Neural cell (in vitro differentiated cells): ENCODE measurements around the gene GPX3. TPM values are rescaled to one million over a fixed set of nuclear protein-coding genes. Genes with fewer than 3 reads are reported as not detected.

ENCODE experiments used
- H2AFZ ChIP-seq: fragments of 200-600, 300-800 bp; sonication (generic), shearing (Covaris generic); 2 replicates; pipeline ENCODE4 v1.6.0; 2014; ENCODE audit warnings: low read depth, mild to moderate bottlenecking, antibody characterized with exemption, low read length, moderate library complexity
- H3F3A ChIP-seq: fragments of 200-600 bp; shearing (Covaris generic); 2 replicates; pipeline ENCODE4 v1.6.1; 2016; ENCODE audit warnings: mild to moderate bottlenecking, moderate library complexity, mixed read lengths, antibody characterized with exemption, low read length; ENCODE audit not compliant: insufficient read depth, poor library complexity, severe bottlenecking
- H3K27ac ChIP-seq: fragments of 200-600, 300-800 bp; sonication (generic), shearing (Covaris generic); 2 replicates; pipeline ENCODE4 v1.5.1; 2014; ENCODE audit warnings: mild to moderate bottlenecking, low read length, moderate library complexity
- H3K27me3 ChIP-seq: fragments of 300-800, 200-600 bp; sonication (generic), shearing (Covaris generic); 2 replicates; pipeline ENCODE4 v1.6.0; 2014; ENCODE audit warnings: mild to moderate bottlenecking, low read depth, low read length, moderate library complexity; ENCODE audit not compliant: insufficient read depth
- H3K36me3 ChIP-seq: fragments of 300-800, 200-600 bp; sonication (generic), shearing (Covaris generic); 2 replicates; pipeline ENCODE4 v1.5.1; 2014; ENCODE audit warnings: mild to moderate bottlenecking, antibody characterized with exemption, low read length, moderate library complexity; ENCODE audit not compliant: insufficient read depth
- H3K4me2 ChIP-seq: fragments of 300-800, 200-600 bp; sonication (generic), shearing (Covaris generic); 2 replicates; pipeline ENCODE4 v1.6.0; 2014; ENCODE audit warnings: mild to moderate bottlenecking, low read length
- H3K4me3 ChIP-seq: fragments of 300-800, 200-600 bp; sonication (generic), shearing (Covaris generic); 2 replicates; pipeline ENCODE4 v1.5.1; 2014; ENCODE audit warnings: mild to moderate bottlenecking, low read length, moderate library complexity
- H3K79me2 ChIP-seq: fragments of 200-600 bp; shearing (Covaris generic); replicated peaks from 2 replicates; pipeline ENCODE4 v1.6.0; 2014; ENCODE audit warnings: mild to moderate bottlenecking, low read length, moderate library complexity; ENCODE audit not compliant: insufficient read depth
- H3K9ac ChIP-seq: fragments of 300-800, 200-600 bp; sonication (generic), shearing (Covaris generic); 2 replicates; pipeline ENCODE4 v1.6.1; 2016; ENCODE audit warnings: mild to moderate bottlenecking, low read length, mixed read lengths
- H3K9me2 ChIP-seq: fragments of 200-600 bp; shearing (Covaris generic); 2 replicates; pipeline ENCODE4 v1.6.1; 2016; ENCODE audit warnings: mild to moderate bottlenecking, low read length, mixed read lengths; ENCODE audit not compliant: insufficient read depth
- H3K9me3 ChIP-seq: fragments of 200-600, 300-800 bp; sonication (generic), shearing (Covaris generic); 2 replicates; pipeline ENCODE4 v1.6.1; 2016; ENCODE audit warnings: mild to moderate bottlenecking, mixed run types, low read length, moderate library complexity, mixed read lengths
- H4K20me1 ChIP-seq: fragments of 200-600 bp; shearing (Covaris generic); 2 replicates; pipeline ENCODE4 v1.6.1; 2016; ENCODE audit warnings: mild to moderate bottlenecking, mixed run types; ENCODE audit not compliant: insufficient read depth
- EP300 ChIP-seq: fragments of 450-650 bp; conservative IDR thresholded peaks from 2 replicates; pipeline ENCODE4 v1.6.1; 2014; ENCODE audit warnings: antibody characterized with exemption, mild to moderate bottlenecking, moderate library complexity; ENCODE audit not compliant: poor library complexity, severe bottlenecking
- EZH2 ChIP-seq: fragments of 200-600, 300-800 bp; shearing (Covaris generic), sonication (generic); IDR thresholded peaks from 2 replicates; pipeline ENCODE4 v1.6.1; 2014; ENCODE audit warnings: antibody characterized with exemption, low read length, borderline replicate concordance, mild to moderate bottlenecking; ENCODE audit not compliant: insufficient read depth, poor library complexity, severe bottlenecking
- MXI1 ChIP-seq: fragments of 450-650 bp; conservative IDR thresholded peaks from 2 replicates; pipeline ENCODE4 v1.6.1; 2014; ENCODE audit warnings: antibody characterized with exemption, mild to moderate bottlenecking; ENCODE audit not compliant: poor library complexity, severe bottlenecking
- POLR2AphosphoS5 ChIP-seq: IDR thresholded peaks from 2 replicates; pipeline ENCODE4 v1.6.1; 2012
- RAD21 ChIP-seq: fragments of 450-650 bp; conservative IDR thresholded peaks from 2 replicates; pipeline ENCODE4 v1.6.1; 2014; ENCODE audit warnings: antibody characterized with exemption, mild to moderate bottlenecking, moderate library complexity
- SMC3 ChIP-seq: fragments of 450-650 bp; conservative IDR thresholded peaks from 2 replicates; pipeline ENCODE4 v1.6.1; 2014; ENCODE audit warnings: antibody characterized with exemption, mild to moderate bottlenecking, moderate library complexity; ENCODE audit not compliant: poor library complexity
- TAF1 ChIP-seq: IDR thresholded peaks from 2 replicates; pipeline ENCODE4 v1.6.1; 2012; ENCODE audit warnings: low read depth
- polyA plus RNA-seq: library from polyadenylated mRNA; depleted of rRNA; stranded (reverse); fragments of >200 nt; gene quantifications from 2 replicates; pipeline ENCODE4 v1.2.3, GENCODE V29; 2014
- TF ChIP-seq, protein P1 (sequence below): IDR thresholded peaks from 2 replicates; pipeline ENCODE4 v1.6.1; 2012; ENCODE audit warnings: borderline replicate concordance
- TF ChIP-seq, protein P2 (sequence below): fragments of 450-650 bp; IDR thresholded peaks from 2 replicates; pipeline ENCODE4 v1.5.1; 2014; ENCODE audit warnings: antibody characterized with exemption, mild to moderate bottlenecking, moderate library complexity; ENCODE audit not compliant: poor library complexity, severe bottlenecking

Gene GPX3
- polyA plus RNA-seq, 1 donor from 2014 or later, result 4.0 TPM

DNA sequence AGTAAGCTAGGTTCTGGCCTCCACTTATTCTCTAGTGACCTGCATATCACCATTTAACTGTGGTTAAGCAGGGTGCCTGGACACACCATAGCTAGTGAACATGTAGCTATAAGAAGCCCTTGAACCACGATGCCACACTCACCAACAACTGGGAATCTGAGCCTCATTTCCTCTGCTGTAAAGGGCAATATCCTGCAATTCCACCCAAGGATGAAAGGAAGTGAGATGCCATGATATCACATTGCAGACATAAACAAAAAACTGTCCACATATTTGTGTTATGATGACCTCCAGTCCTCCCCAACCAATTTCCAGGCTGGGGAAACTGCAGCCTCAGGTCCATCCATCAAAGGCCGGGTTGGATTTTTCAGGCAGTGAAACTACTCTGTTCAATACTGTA lies 50.1 kb downstream of the GPX3 start:
- Histone ChIP-seq H3K9me3 (no peaks in the 10 kb centered on the region), H3K79me2 (no peaks in the 10 kb centered on the region), H3K4me3 (no peak overlapping the region), H3K9me2 (no peaks in the 10 kb centered on the region), H3K27me3 (no peaks in the 10 kb centered on the region), H4K20me1 (no peaks in the 10 kb centered on the region), H3K36me3 (no peaks in the 10 kb centered on the region), H3K4me2 (no peak overlapping the region), H3F3A (no peaks in the 10 kb centered on the region), H3K9ac (no peak overlapping the region), H3K27ac (no peak overlapping the region), H2AFZ (no peak overlapping the region)
- no peak for TF ChIP-seq EP300
- TF ChIP-seq, protein P1, sequence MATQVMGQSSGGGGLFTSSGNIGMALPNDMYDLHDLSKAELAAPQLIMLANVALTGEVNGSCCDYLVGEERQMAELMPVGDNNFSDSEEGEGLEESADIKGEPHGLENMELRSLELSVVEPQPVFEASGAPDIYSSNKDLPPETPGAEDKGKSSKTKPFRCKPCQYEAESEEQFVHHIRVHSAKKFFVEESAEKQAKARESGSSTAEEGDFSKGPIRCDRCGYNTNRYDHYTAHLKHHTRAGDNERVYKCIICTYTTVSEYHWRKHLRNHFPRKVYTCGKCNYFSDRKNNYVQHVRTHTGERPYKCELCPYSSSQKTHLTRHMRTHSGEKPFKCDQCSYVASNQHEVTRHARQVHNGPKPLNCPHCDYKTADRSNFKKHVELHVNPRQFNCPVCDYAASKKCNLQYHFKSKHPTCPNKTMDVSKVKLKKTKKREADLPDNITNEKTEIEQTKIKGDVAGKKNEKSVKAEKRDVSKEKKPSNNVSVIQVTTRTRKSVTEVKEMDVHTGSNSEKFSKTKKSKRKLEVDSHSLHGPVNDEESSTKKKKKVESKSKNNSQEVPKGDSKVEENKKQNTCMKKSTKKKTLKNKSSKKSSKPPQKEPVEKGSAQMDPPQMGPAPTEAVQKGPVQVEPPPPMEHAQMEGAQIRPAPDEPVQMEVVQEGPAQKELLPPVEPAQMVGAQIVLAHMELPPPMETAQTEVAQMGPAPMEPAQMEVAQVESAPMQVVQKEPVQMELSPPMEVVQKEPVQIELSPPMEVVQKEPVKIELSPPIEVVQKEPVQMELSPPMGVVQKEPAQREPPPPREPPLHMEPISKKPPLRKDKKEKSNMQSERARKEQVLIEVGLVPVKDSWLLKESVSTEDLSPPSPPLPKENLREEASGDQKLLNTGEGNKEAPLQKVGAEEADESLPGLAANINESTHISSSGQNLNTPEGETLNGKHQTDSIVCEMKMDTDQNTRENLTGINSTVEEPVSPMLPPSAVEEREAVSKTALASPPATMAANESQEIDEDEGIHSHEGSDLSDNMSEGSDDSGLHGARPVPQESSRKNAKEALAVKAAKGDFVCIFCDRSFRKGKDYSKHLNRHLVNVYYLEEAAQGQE, result no peak
- TF ChIP-seq MXI1, result no peak

DNA sequence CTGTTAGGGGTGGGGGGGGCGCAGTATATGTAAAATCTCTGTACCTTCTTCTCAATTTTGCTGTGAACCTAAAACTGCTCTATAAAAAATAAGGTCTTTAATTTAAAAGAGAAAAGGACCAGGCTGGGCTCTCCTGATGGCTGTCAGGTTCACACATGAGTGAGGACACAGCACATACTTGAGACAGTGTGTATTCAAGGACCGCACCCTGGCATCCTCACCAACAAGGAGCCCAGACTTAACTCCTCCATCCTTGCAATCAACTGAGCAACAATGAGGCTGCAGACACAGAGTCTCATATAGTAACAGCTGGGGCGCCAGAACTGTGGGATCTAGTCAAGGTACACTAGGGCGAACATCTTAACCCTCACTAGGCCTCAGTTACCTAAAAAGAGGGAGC lies 50.6 kb downstream of the GPX3 start:
- Histone ChIP-seq H3K27ac (no peak overlapping the region), H3K27me3 (no peaks in the 10 kb centered on the region), H2AFZ (no peak overlapping the region), H3K9ac (no peak overlapping the region), H3F3A (no peaks in the 10 kb centered on the region), H3K36me3 (no peaks in the 10 kb centered on the region), H3K9me3 (no peaks in the 10 kb centered on the region), H3K4me3 (no peak overlapping the region), H3K79me2 (no peaks in the 10 kb centered on the region), H3K9me2 (no peaks in the 10 kb centered on the region), H4K20me1 (no peaks in the 10 kb centered on the region), H3K4me2 (no peak overlapping the region)
- no peak for TF ChIP-seq EZH2
- no peak for TF ChIP-seq POLR2AphosphoS5
- TF ChIP-seq, protein P1, result no peak
- TF ChIP-seq TAF1, result no peak
- no peak for TF ChIP-seq EP300
- TF ChIP-seq MXI1, result no peak
- TF ChIP-seq, protein P2, sequence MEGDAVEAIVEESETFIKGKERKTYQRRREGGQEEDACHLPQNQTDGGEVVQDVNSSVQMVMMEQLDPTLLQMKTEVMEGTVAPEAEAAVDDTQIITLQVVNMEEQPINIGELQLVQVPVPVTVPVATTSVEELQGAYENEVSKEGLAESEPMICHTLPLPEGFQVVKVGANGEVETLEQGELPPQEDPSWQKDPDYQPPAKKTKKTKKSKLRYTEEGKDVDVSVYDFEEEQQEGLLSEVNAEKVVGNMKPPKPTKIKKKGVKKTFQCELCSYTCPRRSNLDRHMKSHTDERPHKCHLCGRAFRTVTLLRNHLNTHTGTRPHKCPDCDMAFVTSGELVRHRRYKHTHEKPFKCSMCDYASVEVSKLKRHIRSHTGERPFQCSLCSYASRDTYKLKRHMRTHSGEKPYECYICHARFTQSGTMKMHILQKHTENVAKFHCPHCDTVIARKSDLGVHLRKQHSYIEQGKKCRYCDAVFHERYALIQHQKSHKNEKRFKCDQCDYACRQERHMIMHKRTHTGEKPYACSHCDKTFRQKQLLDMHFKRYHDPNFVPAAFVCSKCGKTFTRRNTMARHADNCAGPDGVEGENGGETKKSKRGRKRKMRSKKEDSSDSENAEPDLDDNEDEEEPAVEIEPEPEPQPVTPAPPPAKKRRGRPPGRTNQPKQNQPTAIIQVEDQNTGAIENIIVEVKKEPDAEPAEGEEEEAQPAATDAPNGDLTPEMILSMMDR, result no peak
- TF ChIP-seq RAD21, result no peak
- TF ChIP-seq SMC3, result no peak
